8988T (cell line): ENCODE measurements around the gene SEC14L5.

Experiments
- DNase-seq: peaks from one replicate; pipeline ENCODE4 v3.0.0; 2011

SEC14L5 gene

GRCh38 chr16:5045499-5046115 lies 87.5 kb downstream of the SEC14L5 start:
- DNase-seq = no peak

GRCh38 chr16:5046914-5047313 lies 88.8 kb downstream of the SEC14L5 start:
- DNase-seq = no peak

GRCh38 chr16:5054876-5055865 lies 97.0 kb downstream of the SEC14L5 start:
- DNase-seq = no peak

GRCh38 chr16:5056352-5056751 lies 98.2 kb downstream of the SEC14L5 start:
- no peak for DNase-seq

GRCh38 chr16:5058476-5058875 lies 100.3 kb downstream of the SEC14L5 start:
- no peak for DNase-seq

GRCh38 chr16:5059386-5060072 lies 101.4 kb downstream of the SEC14L5 start:
- no peak for DNase-seq

- no peak for DNase-seq
Measured at GRCh38 chr16:5060073-5060641, 102.0 kb downstream of the SEC14L5 start.

- DNase-seq = no peak
Measured at GRCh38 chr16:5062051-5062450, 103.9 kb downstream of the SEC14L5 start.

- DNase-seq = no peak
Measured at GRCh38 chr16:5062790-5063765, 104.9 kb downstream of the SEC14L5 start.

GRCh38 chr16:5064915-5065314 lies 106.8 kb downstream of the SEC14L5 start:
- DNase-seq = no peak

- DNase-seq = no peak
Measured at GRCh38 chr16:5065326-5065725, 107.2 kb downstream of the SEC14L5 start.

GRCh38 chr16:5065813-5066212 lies 107.7 kb downstream of the SEC14L5 start, which contains the start of gene C16orf89:
C16orf89 (minus strand) TSS chr16:5065956; CDS start chr16:5065908, 48 bp downstream.
- no peak for DNase-seq

GRCh38 chr16:5066511-5066910 lies 108.4 kb downstream of the SEC14L5 start:
- DNase-seq = no peak
